Choroid plexus epithelial cell (primary cell): ENCODE measurements around the gene TRPC4AP.

Experiments used
- DNase-seq: peaks from one replicate; pipeline ENCODE4 v3.0.0-alpha.2; 2010; ENCODE audit warnings: low read depth
- H3K4me3 ChIP-seq: 2 replicates; pipeline ENCODE4 v1.5.1; 2011; ENCODE audit warnings: low read depth, mild to moderate bottlenecking, control low read depth, low read length, moderate library complexity
- TF ChIP-seq, protein P1 (sequence below): conservative IDR thresholded peaks from 2 replicates; pipeline ENCODE4 v1.5.1; 2011; ENCODE audit warnings: low read depth, mild to moderate bottlenecking, control low read depth, inconsistent platforms, low read length, moderate library complexity

The TRPC4AP gene

DNA sequence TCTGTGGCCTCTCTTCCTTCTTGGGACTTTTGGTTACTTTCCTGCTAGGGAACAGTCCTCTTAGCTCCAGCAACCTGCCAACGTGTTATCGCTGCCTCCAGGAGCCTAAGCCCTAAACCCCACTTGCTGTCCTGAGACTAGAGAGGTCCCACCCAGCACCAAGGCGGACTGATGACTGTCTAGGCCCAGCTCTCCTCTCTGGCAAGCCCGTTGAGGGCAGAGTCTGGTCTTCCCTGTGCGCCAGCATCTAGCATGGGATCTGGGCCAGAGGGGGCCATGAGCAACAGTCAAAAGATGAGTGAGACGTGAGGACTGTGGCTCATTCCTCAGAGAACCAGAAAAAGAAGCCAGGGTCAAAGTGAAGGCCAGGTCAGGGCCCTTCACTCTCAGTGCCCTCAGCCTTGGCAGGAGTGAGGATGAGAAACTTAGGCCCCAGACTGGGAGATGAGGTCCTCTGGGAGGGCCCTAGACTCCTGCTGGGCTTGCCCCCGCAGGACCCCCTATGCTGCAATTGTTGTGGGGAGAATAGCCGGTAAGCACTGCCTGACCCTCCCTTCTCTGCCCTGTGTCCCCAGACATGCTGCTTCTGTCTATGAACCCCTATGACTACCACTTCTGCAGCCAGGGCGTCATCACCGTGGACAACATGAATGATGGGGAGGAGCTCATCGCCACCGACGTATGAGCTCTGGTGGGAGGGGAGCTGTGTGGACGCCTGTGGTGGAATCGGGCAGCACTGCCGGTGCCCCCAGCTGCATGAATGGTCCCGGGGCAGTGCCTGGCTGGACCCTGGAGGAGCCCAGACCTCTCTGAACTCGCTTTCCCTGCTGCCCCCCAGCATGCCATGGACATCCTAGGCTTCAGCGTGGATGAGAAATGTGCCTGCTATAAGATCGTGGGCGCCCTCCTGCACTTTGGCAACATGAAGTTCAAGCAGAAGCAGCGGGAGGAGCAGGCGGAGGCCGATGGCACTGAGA lies 106.0 kb downstream of the TRPC4AP start:
- TF ChIP-seq, protein P1, sequence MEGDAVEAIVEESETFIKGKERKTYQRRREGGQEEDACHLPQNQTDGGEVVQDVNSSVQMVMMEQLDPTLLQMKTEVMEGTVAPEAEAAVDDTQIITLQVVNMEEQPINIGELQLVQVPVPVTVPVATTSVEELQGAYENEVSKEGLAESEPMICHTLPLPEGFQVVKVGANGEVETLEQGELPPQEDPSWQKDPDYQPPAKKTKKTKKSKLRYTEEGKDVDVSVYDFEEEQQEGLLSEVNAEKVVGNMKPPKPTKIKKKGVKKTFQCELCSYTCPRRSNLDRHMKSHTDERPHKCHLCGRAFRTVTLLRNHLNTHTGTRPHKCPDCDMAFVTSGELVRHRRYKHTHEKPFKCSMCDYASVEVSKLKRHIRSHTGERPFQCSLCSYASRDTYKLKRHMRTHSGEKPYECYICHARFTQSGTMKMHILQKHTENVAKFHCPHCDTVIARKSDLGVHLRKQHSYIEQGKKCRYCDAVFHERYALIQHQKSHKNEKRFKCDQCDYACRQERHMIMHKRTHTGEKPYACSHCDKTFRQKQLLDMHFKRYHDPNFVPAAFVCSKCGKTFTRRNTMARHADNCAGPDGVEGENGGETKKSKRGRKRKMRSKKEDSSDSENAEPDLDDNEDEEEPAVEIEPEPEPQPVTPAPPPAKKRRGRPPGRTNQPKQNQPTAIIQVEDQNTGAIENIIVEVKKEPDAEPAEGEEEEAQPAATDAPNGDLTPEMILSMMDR = no peak
- no peak overlapping the region for H3K4me3 ChIP-seq
- DNase-seq = no peak

DNA sequence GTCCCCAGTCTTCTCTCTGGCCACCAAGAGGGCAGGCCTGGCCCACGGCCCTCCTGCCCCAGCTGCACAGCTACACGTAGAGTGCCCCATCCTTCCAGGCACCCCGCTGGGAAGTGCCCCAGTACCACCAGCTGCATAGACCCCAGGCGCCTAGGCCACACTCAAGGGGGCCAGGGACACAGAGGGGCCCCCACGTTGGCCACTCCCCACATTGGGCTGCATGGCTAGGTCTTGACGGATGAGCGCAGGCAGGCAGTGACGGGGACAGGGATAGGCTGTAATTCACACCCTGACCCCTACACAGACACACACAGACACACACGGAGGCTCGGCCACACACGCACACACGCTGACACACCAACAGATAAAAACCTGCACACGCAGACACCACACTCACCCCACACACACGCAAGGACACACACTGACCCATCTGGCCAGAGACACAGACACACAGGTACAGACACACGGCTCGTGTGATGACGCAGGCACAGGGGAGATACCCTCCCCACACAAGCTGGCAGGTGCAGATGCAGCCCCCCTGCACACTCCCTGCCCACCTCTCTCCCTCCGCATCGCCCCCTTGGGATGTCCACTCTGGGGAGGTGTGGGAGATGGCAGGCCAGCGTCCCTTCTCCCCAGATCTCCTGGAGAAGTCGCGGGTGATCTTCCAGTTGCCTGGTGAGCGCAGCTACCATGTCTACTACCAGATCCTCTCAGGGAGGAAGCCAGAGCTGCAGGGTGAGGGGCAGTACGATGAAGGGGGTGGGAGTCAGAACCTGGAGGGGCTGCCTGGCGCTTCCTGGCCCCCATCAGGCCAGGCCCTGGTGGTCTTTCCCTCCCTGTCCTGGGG lies 106.9 kb downstream of the TRPC4AP start:
- DNase-seq = no peak
- no peak overlapping the region for H3K4me3 ChIP-seq
- TF ChIP-seq, protein P1 = no peak

DNA sequence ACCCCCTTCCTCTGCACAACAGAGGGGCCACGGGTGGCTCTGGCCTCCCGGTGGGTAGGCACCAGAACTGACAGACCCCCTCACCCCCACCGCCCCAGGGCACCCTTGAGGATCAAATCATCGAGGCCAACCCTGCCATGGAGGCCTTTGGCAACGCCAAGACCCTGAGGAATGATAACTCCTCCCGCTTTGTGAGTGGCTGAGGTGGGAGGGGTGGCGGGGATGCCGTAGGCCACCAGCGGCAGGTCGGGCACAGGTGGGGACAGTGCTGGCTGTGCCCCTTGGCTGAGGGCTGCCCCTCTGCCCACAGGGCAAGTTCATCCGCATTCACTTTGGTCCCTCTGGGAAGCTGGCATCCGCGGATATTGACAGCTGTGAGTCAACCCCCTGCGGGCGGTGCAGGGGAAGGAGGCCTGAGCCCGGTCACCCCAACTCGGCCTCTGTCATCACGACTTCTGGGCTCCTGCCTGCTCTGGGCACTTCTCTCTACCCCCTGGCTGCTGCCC lies 107.8 kb downstream of the TRPC4AP start:
- DNase-seq = no peak
- TF ChIP-seq, protein P1 = no peak

GRCh38 chr20:34983995-34984735 lies 108.4 kb downstream of the TRPC4AP start:
- TF ChIP-seq, protein P1 = no peak
- no peak overlapping the region for H3K4me3 ChIP-seq
- DNase-seq = no peak

More for the DNA sequence above, 107.8 kb downstream of the TRPC4AP start:
- no peak overlapping the region for H3K4me3 ChIP-seq

DNA sequence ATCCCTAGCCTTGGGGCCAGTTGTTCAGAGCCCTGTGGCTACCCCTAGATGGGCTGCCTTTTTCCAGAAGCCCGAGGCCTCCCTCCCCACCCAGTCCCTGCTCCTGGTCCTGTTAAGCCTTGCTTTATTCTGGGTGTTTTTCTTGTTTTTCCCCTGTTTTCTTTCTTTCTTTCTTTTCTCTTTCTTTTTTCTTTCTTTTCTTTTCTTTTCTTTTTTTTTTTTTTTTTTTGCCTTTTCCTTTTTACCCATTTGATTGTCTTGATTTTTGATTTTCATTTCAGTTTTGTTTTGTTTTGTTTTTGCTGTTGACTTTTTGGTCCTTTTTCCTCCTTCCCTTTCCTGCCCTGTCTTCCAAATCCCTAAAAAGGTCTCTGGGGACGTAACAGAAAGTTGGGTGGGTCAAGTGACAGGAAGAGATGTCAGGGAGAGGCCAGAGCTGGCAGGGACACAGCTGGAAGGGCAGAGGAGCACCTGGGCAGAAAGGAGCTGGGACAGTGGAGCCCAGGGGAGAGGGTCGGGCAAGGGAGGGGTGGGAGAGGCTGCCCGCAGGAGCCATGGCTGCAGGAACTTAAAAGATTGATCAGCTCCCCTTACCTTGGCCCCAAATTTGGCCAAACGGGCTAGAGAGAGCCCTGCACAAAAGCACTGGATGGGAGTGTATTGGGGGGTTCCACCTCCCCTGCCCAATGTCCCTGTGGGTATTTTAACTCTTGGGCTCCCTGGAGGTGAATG lies 109.4 kb downstream of the TRPC4AP start:
- H3K4me3 ChIP-seq = no peak overlapping the region
- TF ChIP-seq, protein P1 = no peak
- no peak for DNase-seq
